ENCODE results near the gene APH1B. TPM values are rescaled to one million over a fixed set of nuclear protein-coding genes. Genes with fewer than 3 reads are reported as not detected.

APH1B gene
- 10 to 100 TPM; 25.6 to 25.8 TPM for total RNA-seq
- polyA plus RNA-seq (ENCODE audit: insufficient read length in 2 of 2), result 10 to 100 TPM; 16.4 to 17.9 TPM
- long read RNA-seq, donor 1, full-length matches to known transcripts, result 5 of 5 reads
- long read RNA-seq, donor 1, partial matches to known transcripts, result 0 of 5 reads
- long read RNA-seq, donor 1, other reads (novel, unspliced or antisense), result 0 of 5 reads
- long read RNA-seq, donor 2, full-length matches to known transcripts, result 5 of 5 reads
- long read RNA-seq, donor 2, partial matches to known transcripts, result 0 of 5 reads
- long read RNA-seq, donor 2, other reads (novel, unspliced or antisense), result 0 of 5 reads
- long read RNA-seq, donor 3, full-length matches to known transcripts, result 2 of 2 reads
- long read RNA-seq, donor 3, partial matches to known transcripts, result 0 of 2 reads
- long read RNA-seq, donor 3, other reads (novel, unspliced or antisense), result 0 of 2 reads
- long read RNA-seq, donor 4, full-length matches to known transcripts, result 8 of 8 reads
- long read RNA-seq, donor 4, partial matches to known transcripts, result 0 of 8 reads
- long read RNA-seq, donor 4, other reads (novel, unspliced or antisense), result 0 of 8 reads

DNA sequence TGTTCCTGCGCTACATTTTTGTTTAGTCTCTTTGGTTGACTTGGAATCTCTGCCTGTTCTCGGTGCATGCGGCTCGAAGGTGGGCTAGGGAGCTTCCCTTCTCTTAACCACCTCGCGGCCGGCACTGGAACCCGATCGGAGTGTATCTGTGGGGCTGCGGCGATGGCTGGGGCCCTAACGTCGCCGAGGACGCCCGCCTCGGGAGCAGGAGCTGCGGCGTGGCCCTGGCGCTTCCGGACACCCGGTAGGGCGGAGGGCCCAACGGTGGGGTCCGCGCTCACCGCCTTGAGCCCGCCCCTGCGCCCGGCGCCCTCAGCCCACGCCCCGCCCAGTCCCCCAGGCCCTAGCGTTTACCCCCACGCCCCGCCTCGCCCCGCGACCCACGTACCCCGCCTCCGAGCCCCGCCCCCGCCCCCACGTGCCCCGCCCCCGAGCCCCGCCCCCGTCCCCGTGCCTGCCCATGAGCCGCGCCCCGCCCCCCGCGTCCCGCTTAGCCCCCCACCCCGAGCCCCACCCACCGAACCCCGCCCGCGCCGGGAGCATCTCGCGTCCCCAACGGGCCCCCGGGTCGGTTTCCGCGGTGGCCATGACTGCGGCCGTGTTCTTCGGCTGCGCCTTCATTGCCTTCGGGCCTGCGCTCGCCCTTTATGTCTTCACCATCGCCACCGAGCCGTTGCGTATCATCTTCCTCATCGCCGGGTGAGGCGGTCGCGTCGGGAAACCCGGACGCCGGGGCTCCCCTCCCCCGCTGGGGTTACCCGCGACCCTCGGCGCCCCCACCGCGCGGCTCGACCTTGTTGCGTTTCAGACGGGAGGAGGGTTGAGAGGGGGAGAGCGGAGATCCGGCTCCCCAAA lies at the start of gene APH1B:
Gene APH1B (plus strand): TSS at position 568 of the 855 bp plus-strand sequence. CDS start 19 bp downstream, at position 587.
- WGBS (ENCODE audit: insufficient coverage), result under 1% methylated on average over 71 of the region's 102 CpGs
- peaks cover 3% of the 10 kb centered on the region for H3K36me3 ChIP-seq (ENCODE audit: control insufficient read depth, insufficient read depth, low read length)
- H3K4me1 ChIP-seq (ENCODE audit: control insufficient read depth, insufficient read depth, low read length), result peaks cover 4% of the 10 kb centered on the region
- peak within 1 kb of the TSS; percentile 88 for H3K4me3 ChIP-seq (ENCODE audit: low read depth, low read length)
- H3K27ac ChIP-seq (ENCODE audit: low read depth, low read length), result peak within 1 kb of the TSS; percentile 84
- DNase-seq (ENCODE audit: low read depth in 4 of 6, low spot score in 6 of 6), result peak in 5 of 6 donors; percentile 57 to 95 (median 66)
- H3K9me3 ChIP-seq (ENCODE audit: control insufficient read depth, insufficient read depth, low read length), result no peaks in the 10 kb centered on the region
- no peaks in the 10 kb centered on the region for H3K27me3 ChIP-seq (ENCODE audit: control insufficient read depth, insufficient read depth, low read length)

DNA sequence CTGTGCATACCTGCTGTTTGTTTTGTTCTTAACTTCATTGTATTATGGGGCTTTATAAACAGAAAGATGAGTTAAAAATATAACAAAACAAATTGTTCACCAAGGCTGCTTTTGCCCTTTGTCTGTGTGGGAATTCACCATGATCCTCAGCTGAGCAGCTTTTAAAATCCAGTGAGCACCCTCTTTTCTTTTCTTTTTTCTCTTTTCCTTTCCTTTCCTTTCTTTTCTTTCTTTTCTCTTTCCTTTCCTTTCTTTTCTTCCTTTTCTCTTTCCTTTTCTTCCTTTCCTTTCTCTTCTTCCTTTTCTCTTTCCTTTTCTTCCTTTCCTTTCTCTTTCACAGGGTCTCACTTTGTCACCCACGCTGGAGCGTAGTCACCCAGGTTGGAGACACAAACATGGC lies 49.7 kb upstream of the APH1B start:
- H3K4me1 ChIP-seq (ENCODE audit: control insufficient read depth, insufficient read depth, low read length), result no peaks in the 10 kb centered on the region
- DNase-seq (ENCODE audit: low read depth in 4 of 6, low spot score in 6 of 6), result no peak
- H3K27me3 ChIP-seq (ENCODE audit: control insufficient read depth, insufficient read depth, low read length), result no peaks in the 10 kb centered on the region
- H3K4me3 ChIP-seq (ENCODE audit: low read depth, low read length), result no peak overlapping the region
- no peaks in the 10 kb centered on the region for H3K9me3 ChIP-seq (ENCODE audit: control insufficient read depth, insufficient read depth, low read length)
- peak overlapping the region; percentile 1 for H3K27ac ChIP-seq (ENCODE audit: low read depth, low read length)
- H3K36me3 ChIP-seq (ENCODE audit: control insufficient read depth, insufficient read depth, low read length), result no peaks in the 10 kb centered on the region
- WGBS (ENCODE audit: insufficient coverage), result 100% methylated on average over 2 of the region's 2 CpGs

DNA sequence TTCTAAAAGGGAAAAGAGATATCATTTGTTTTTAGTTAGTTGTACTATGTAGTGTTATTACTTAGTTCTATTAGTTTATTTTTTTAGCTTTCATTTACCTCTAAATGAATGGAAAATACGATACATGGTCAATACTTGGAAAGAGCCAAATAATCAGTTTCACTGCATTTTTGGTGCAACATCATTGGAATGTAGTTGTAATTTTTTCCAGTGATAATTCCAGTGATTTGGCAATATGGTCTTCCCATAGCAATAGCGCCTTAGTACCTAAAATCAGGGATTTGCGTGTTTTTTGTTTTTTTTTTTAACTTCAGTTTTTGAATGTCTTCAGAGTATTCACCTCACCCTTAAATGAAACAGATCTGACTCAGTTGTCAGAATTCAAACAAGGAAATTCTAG lies 46.2 kb upstream of the APH1B start:
- H3K36me3 ChIP-seq (ENCODE audit: control insufficient read depth, insufficient read depth, low read length), result no peaks in the 10 kb centered on the region
- H3K27me3 ChIP-seq (ENCODE audit: control insufficient read depth, insufficient read depth, low read length), result no peaks in the 10 kb centered on the region
- no CpG with 5 or more reads among the region's 3 CpGs for WGBS (ENCODE audit: insufficient coverage)
- no peak overlapping the region for H3K4me3 ChIP-seq (ENCODE audit: low read depth, low read length)
- no peak for DNase-seq (ENCODE audit: low read depth in 4 of 6, low spot score in 6 of 6)
- no peak overlapping the region for H3K27ac ChIP-seq (ENCODE audit: low read depth, low read length)
- H3K9me3 ChIP-seq (ENCODE audit: control insufficient read depth, insufficient read depth, low read length), result no peaks in the 10 kb centered on the region
- H3K4me1 ChIP-seq (ENCODE audit: control insufficient read depth, insufficient read depth, low read length), result peaks cover 6% of the 10 kb centered on the region

DNA sequence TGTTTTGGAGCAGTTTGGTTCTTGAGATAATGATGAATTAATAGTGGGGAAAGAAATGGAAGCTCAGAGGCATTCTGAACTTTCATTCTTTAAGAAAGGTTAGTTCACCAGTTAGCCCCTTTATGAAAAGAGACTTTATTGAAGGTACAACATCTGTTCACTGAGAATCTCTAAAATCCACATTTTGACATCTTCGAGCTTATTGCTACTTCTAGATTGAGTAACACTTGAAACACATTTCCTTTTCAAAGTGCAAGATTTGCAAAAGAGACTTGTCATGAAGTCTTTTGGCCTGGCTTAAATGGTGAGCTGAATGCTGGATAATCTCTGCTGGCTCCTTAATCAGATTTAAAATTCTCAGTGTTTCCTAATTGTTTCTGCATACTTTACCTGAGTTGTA lies 45.7 kb upstream of the APH1B start:
- Histone ChIP-seq H3K9me3 (ENCODE audit: control insufficient read depth, insufficient read depth, low read length) (no peaks in the 10 kb centered on the region), H3K36me3 (ENCODE audit: control insufficient read depth, insufficient read depth, low read length) (no peaks in the 10 kb centered on the region), H3K4me1 (ENCODE audit: control insufficient read depth, insufficient read depth, low read length) (peaks cover 6% of the 10 kb centered on the region), H3K4me3 (ENCODE audit: low read depth, low read length) (no peak overlapping the region), H3K27me3 (ENCODE audit: control insufficient read depth, insufficient read depth, low read length) (no peaks in the 10 kb centered on the region), H3K27ac (ENCODE audit: low read depth, low read length) (no peak overlapping the region)
- no peak for DNase-seq (ENCODE audit: low read depth in 4 of 6, low spot score in 6 of 6)
- no CpG with 5 or more reads among the region's 1 CpG for WGBS (ENCODE audit: insufficient coverage)

DNA sequence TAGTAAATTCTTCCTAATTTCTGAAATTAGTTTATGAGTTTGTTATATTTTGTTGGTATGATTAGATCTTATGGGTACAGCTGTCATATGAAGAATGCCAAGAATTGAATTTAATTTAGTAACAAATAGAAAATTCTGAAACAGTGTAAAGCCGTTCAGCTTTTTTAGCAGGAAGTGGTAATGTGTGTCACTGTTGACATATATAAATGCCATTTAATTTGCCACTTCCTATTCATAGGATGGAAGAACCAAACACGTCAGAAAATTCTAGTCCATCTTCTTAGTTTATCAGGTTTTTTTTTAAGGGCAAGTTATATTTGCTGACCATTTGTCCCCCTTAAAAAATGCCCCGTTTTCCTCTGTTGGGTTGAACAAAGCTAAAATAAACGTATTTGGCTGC lies 45.0 kb upstream of the APH1B start:
- DNase-seq (ENCODE audit: low read depth in 4 of 6, low spot score in 6 of 6), result no peak
- no peaks in the 10 kb centered on the region for H3K9me3 ChIP-seq (ENCODE audit: control insufficient read depth, insufficient read depth, low read length)
- no peak overlapping the region for H3K27ac ChIP-seq (ENCODE audit: low read depth, low read length)
- no peak overlapping the region for H3K4me3 ChIP-seq (ENCODE audit: low read depth, low read length)
- no CpG with 5 or more reads among the region's 4 CpGs for WGBS (ENCODE audit: insufficient coverage)
- no peaks in the 10 kb centered on the region for H3K36me3 ChIP-seq (ENCODE audit: control insufficient read depth, insufficient read depth, low read length)
- peaks cover 6% of the 10 kb centered on the region for H3K4me1 ChIP-seq (ENCODE audit: control insufficient read depth, insufficient read depth, low read length)
- no peaks in the 10 kb centered on the region for H3K27me3 ChIP-seq (ENCODE audit: control insufficient read depth, insufficient read depth, low read length)

DNA sequence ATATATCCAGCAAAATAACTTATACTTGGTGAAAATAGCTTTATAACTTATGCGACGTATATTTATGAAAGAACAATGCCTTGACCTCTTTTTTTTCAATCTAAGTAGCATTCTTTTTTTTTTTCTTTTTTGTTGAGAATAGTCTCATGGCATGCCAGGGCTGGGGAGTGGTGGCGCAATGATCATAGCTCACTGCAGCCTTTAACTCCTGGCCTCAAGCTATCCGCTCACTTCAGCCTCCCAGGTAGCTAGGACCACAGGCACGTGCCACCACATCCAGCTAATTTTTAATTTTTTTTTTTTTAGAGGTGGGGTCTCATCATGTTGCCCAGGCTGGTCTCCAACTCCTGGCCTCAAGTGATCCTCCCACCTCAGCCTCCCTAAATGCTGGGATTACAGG lies 44.5 kb upstream of the APH1B start:
- no peak overlapping the region for H3K4me3 ChIP-seq (ENCODE audit: low read depth, low read length)
- H3K36me3 ChIP-seq (ENCODE audit: control insufficient read depth, insufficient read depth, low read length), result no peaks in the 10 kb centered on the region
- peaks cover 6% of the 10 kb centered on the region for H3K4me1 ChIP-seq (ENCODE audit: control insufficient read depth, insufficient read depth, low read length)
- H3K9me3 ChIP-seq (ENCODE audit: control insufficient read depth, insufficient read depth, low read length), result no peaks in the 10 kb centered on the region
- DNase-seq (ENCODE audit: low read depth in 4 of 6, low spot score in 6 of 6), result no peak
- WGBS (ENCODE audit: insufficient coverage), result no CpG with 5 or more reads among the region's 5 CpGs
- no peaks in the 10 kb centered on the region for H3K27me3 ChIP-seq (ENCODE audit: control insufficient read depth, insufficient read depth, low read length)
- no peak overlapping the region for H3K27ac ChIP-seq (ENCODE audit: low read depth, low read length)

DNA sequence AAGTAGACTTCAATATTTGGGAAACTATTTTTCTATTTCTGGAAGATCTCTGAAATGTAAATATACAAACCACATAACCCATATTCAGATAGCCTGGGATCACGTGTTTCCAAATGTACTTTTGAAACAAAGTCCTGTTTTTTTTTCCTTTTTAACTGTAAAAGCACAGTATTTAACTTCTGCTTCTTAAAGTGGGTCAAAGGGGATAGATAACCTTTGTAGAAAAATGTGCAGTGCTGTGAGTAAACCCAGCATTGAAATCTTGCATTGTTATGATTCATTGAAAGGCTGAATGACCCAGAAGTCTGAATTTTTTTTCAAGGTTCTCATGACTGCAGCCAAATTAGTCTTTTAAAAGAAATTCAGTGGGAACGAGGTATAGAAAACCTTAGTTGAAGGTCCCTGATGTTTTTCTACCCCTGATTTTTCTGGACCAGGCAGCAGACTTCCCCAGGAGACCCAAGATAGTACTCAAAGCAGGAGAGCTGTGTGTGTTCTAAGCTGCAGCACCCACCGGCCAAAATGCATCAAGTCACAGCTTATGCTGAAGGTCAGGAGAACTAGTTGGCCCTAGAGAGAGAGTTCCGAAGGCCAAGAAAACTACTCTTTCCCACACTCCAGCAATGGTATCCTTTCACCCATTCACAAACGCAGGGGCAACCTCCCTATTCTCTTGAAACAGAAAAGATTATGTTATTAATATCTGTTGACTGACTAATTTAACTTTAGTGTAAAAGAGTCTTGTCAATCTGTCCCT lies 43.6 kb upstream of the APH1B start:
- no peaks in the 10 kb centered on the region for H3K27me3 ChIP-seq (ENCODE audit: control insufficient read depth, insufficient read depth, low read length)
- no peaks in the 10 kb centered on the region for H3K36me3 ChIP-seq (ENCODE audit: control insufficient read depth, insufficient read depth, low read length)
- peak in 1 of 6 donors; percentile 25 for DNase-seq (ENCODE audit: low read depth in 4 of 6, low spot score in 6 of 6)
- no peak overlapping the region for H3K4me3 ChIP-seq (ENCODE audit: low read depth, low read length)
- H3K4me1 ChIP-seq (ENCODE audit: control insufficient read depth, insufficient read depth, low read length), result peaks cover 6% of the 10 kb centered on the region
- peak overlapping the region; percentile 89 for H3K27ac ChIP-seq (ENCODE audit: low read depth, low read length)
- 0% methylated on average over 1 of the region's 5 CpGs for WGBS (ENCODE audit: insufficient coverage)
- no peaks in the 10 kb centered on the region for H3K9me3 ChIP-seq (ENCODE audit: control insufficient read depth, insufficient read depth, low read length)

DNA sequence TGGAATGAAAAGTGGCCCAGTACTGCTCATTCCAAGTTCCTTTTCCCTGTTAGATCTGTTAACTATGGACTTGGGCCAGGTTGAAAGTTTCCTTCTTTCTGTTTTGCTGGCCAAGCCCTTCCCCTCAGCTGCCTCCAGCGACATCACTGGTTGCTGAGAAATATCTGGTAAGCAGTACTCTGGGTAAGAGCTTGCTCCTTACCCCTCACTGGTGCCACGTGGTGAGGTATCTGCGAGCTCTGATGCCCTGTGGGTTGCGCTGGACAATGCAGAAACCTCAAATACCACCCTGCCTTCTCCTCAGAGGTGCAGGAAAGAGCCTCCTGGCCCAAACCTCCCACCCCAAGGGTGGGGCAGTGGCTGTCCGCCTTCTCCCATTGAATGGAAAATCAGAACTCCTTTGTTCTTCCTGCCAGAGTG lies 42.9 kb upstream of the APH1B start:
- Histone ChIP-seq H3K9me3 (ENCODE audit: control insufficient read depth, insufficient read depth, low read length) (no peaks in the 10 kb centered on the region), H3K27ac (ENCODE audit: low read depth, low read length) (peak overlapping the region; percentile 89), H3K36me3 (ENCODE audit: control insufficient read depth, insufficient read depth, low read length) (no peaks in the 10 kb centered on the region), H3K4me1 (ENCODE audit: control insufficient read depth, insufficient read depth, low read length) (peaks cover 6% of the 10 kb centered on the region), H3K27me3 (ENCODE audit: control insufficient read depth, insufficient read depth, low read length) (no peaks in the 10 kb centered on the region), H3K4me3 (ENCODE audit: low read depth, low read length) (no peak overlapping the region)
- peak in 1 of 6 donors; percentile 74 for DNase-seq (ENCODE audit: low read depth in 4 of 6, low spot score in 6 of 6)
- 81% methylated on average over 5 of the region's 5 CpGs for WGBS (ENCODE audit: insufficient coverage)

DNA sequence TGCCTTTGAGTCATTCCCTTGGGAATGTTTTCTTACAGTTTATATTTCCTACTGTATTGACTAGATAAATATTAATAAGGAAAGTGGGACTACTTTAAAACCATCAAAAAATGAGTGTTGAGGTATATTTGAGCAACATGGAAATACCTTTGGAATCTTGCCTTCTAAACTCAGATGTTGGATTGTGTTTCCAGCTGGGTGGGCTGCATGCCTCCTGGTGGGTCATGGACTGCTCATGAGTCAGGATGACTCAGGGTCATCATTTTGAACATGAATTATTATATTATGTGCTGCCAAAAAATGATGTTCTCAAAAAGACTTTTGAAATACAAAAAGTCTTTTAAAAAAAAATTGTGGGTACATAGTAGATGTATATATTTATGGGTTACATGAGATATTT lies 41.1 kb upstream of the APH1B start:
- Histone ChIP-seq H3K27ac (ENCODE audit: low read depth, low read length) (no peak overlapping the region), H3K27me3 (ENCODE audit: control insufficient read depth, insufficient read depth, low read length) (no peaks in the 10 kb centered on the region), H3K4me1 (ENCODE audit: control insufficient read depth, insufficient read depth, low read length) (peaks cover 6% of the 10 kb centered on the region), H3K9me3 (ENCODE audit: control insufficient read depth, insufficient read depth, low read length) (no peaks in the 10 kb centered on the region), H3K4me3 (ENCODE audit: low read depth, low read length) (no peak overlapping the region), H3K36me3 (ENCODE audit: control insufficient read depth, insufficient read depth, low read length) (no peaks in the 10 kb centered on the region)
- no peak for DNase-seq (ENCODE audit: low read depth in 4 of 6, low spot score in 6 of 6)
